PC-9 (cell line): ENCODE results near the gene FAM181B. TPM values are rescaled to one million over a fixed set of nuclear protein-coding genes. Genes with fewer than 3 reads are reported as not detected.

ENCODE experiments used
- BruUV-seq: library from RNA; stranded (reverse); fragments of 400-500 nt; replicated peaks from 2 replicates; lab custom pipeline; 2021; lab: Mats Ljungman, UMichigan
- CTCF ChIA-PET: fragments of 300-600 bp; sonication (Branson Sonifier 250); formaldehyde crosslinking; loops from one replicate; lab custom pipeline; 2022; ENCODE audit warnings: antibody characterized with exemption; lab: Charles Lee
- POLR2A ChIA-PET: fragments of 300-600 bp; sonication (Branson Sonifier 250); formaldehyde crosslinking; loops from one replicate; lab custom pipeline; 2022; ENCODE audit warnings: antibody characterized with exemption; ENCODE audit not compliant: unreplicated experiment; lab: Charles Lee
- DNase-seq, 2 experiments: peaks; one replicate each; pipeline versions ENCODE4 v3.0.0 to v3.0.0-alpha.2; 2015 to 2022; ENCODE audit warnings: mixed read lengths in 1 of 2
- H2AFZ ChIP-seq: fragments of 200-600 bp; sonication (generic); 2 replicates; pipeline ENCODE4 v1.8.1; 2017; ENCODE audit warnings: antibody characterized with exemption
- H3F3A ChIP-seq: fragments of 200-600 bp; sonication (generic); 2 replicates; pipeline ENCODE4 v1.8.1; 2017; ENCODE audit warnings: antibody characterized with exemption, mild to moderate bottlenecking, low read depth; ENCODE audit not compliant: insufficient read depth
- H3K27ac ChIP-seq: fragments of 200-600 bp; sonication (generic); 2 replicates; pipeline ENCODE4 v1.6.1; 2016; ENCODE audit warnings: mixed run types
- H3K27me3 ChIP-seq: fragments of 200-600 bp; sonication (generic); 2 replicates; pipeline ENCODE4 v1.6.1; 2016; ENCODE audit warnings: low read depth, mixed run types; ENCODE audit not compliant: insufficient read depth
- H3K36me3 ChIP-seq: fragments of 200-600 bp; sonication (generic); 2 replicates; pipeline ENCODE4 v1.6.1; 2016; ENCODE audit warnings: low read depth, mixed run types
- H3K4me1 ChIP-seq: fragments of 200-600 bp; sonication (generic); replicated peaks from 2 replicates; pipeline ENCODE4 v1.6.1; 2016; ENCODE audit warnings: mixed run types; ENCODE audit not compliant: insufficient read depth
- H3K4me2 ChIP-seq: fragments of 200-600 bp; sonication (generic); 2 replicates; pipeline ENCODE4 v1.6.1; 2017; ENCODE audit warnings: mixed run types
- H3K4me3 ChIP-seq: fragments of 200-600 bp; sonication (generic); 2 replicates; pipeline ENCODE4 v1.6.1; 2016; ENCODE audit warnings: mixed run types
- H3K79me2 ChIP-seq: fragments of 200-600 bp; sonication (generic); 2 replicates; pipeline ENCODE4 v1.6.1; 2017; ENCODE audit warnings: low read depth, mixed run types
- H3K9me2 ChIP-seq: fragments of 200-600 bp; sonication (generic); 2 replicates; pipeline ENCODE4 v1.8.1; 2017; ENCODE audit warnings: mild to moderate bottlenecking; ENCODE audit not compliant: insufficient read depth
- H3K9me3 ChIP-seq: fragments of 200-600 bp; sonication (generic); 2 replicates; pipeline ENCODE4 v1.8.1; 2016; ENCODE audit warnings: low read depth; ENCODE audit not compliant: insufficient read depth
- H4K20me1 ChIP-seq: fragments of 200-600 bp; sonication (generic); 2 replicates; pipeline ENCODE4 v1.8.1; 2017; ENCODE audit not compliant: insufficient read depth
- CTCF ChIP-seq: fragments of 200-600 bp; sonication (generic); conservative IDR thresholded peaks from 2 replicates; pipeline ENCODE4 v1.6.1; 2017; ENCODE audit warnings: mixed run types, antibody characterized with exemption, mild to moderate bottlenecking, moderate library complexity
- EZH2 ChIP-seq: fragments of 200-600 bp; sonication (generic); IDR thresholded peaks from 2 replicates; pipeline ENCODE4 v1.8.0; 2017; ENCODE audit warnings: antibody characterized with exemption, low read depth
- intact Hi-C: fragments of 100-400 bp; cut with micrococcal nuclease; formaldehyde crosslinking; loops from one replicate; pipeline ENCODE4 v1.10.0; 2022; ENCODE audit not compliant: unreplicated experiment
- total RNA-seq: library from RNA; stranded (reverse); gene quantifications from 2 replicates; pipeline ENCODE4 v1.2.3, GENCODE V29; 2021

FAM181B gene
- total RNA-seq, 1 experiment from 2014 or later = not detected

GRCh38 chr11:82732348-82732733 is 1.3 kb downstream of the FAM181B start:
- H3K4me1 ChIP-seq = no peaks in the 10 kb centered on the region
- no peaks in the 10 kb centered on the region for H3K36me3 ChIP-seq
- H4K20me1 ChIP-seq = no peaks in the 10 kb centered on the region
- no peak overlapping the region for H2AFZ ChIP-seq
- BruUV-seq = no TSS peak
- ChIA-PET CTCF (no interaction called here), POLR2A (no interaction called here)
- no peak overlapping the region for H3K4me2 ChIP-seq
- no peaks in the 10 kb centered on the region for H3K9me2 ChIP-seq
- H3K4me3 ChIP-seq = no peak overlapping the region
- H3F3A ChIP-seq = no peaks in the 10 kb centered on the region
- intact Hi-C loops = no loop called here
- no peak for TF ChIP-seq EZH2
- no peak for TF ChIP-seq CTCF
- H3K79me2 ChIP-seq = no peaks in the 10 kb centered on the region
- DNase-seq = no peak
- no peak overlapping the region for H3K27ac ChIP-seq
- no peaks in the 10 kb centered on the region for H3K27me3 ChIP-seq
- no peaks in the 10 kb centered on the region for H3K9me3 ChIP-seq

- no TSS peak for BruUV-seq
- Histone ChIP-seq H4K20me1 (no peaks in the 10 kb centered on the region), H3K27ac (no peak overlapping the region), H3F3A (no peaks in the 10 kb centered on the region), H3K79me2 (no peaks in the 10 kb centered on the region), H3K9me2 (no peaks in the 10 kb centered on the region), H3K4me3 (no peak overlapping the region), H3K9me3 (no peaks in the 10 kb centered on the region), H3K27me3 (no peaks in the 10 kb centered on the region), H3K4me1 (no peaks in the 10 kb centered on the region), H3K4me2 (no peak overlapping the region), H2AFZ (no peak overlapping the region), H3K36me3 (no peaks in the 10 kb centered on the region)
- ChIA-PET POLR2A (no interaction called here), CTCF (no interaction called here)
- TF ChIP-seq CTCF (no peak), EZH2 (no peak)
- intact Hi-C loops = no loop called here
- no peak for DNase-seq
Measured at GRCh38 chr11:82731691-82732277, 1.9 kb downstream of the FAM181B start.

GRCh38 chr11:82730754-82731153 is 2.9 kb downstream of the FAM181B start:
- no peak overlapping the region for H3K4me3 ChIP-seq
- H3K4me2 ChIP-seq = no peak overlapping the region
- TF ChIP-seq CTCF (no peak), EZH2 (no peak)
- H3K4me1 ChIP-seq = no peaks in the 10 kb centered on the region
- no peaks in the 10 kb centered on the region for H3K36me3 ChIP-seq
- no peaks in the 10 kb centered on the region for H3F3A ChIP-seq
- no peaks in the 10 kb centered on the region for H3K27me3 ChIP-seq
- no peaks in the 10 kb centered on the region for H3K9me3 ChIP-seq
- no peaks in the 10 kb centered on the region for H4K20me1 ChIP-seq
- BruUV-seq = no TSS peak
- ChIA-PET POLR2A (no interaction called here), CTCF (no interaction called here)
- DNase-seq = no peak
- no peaks in the 10 kb centered on the region for H3K9me2 ChIP-seq
- H3K79me2 ChIP-seq = no peaks in the 10 kb centered on the region
- intact Hi-C loops = no loop called here
- H2AFZ ChIP-seq = no peak overlapping the region
- no peak overlapping the region for H3K27ac ChIP-seq
